Fibroblast of skin of left quadriceps (primary cell): ENCODE results near the gene UBC.
"Not testable (repeated sequence)": the region's sequence is repeated elsewhere in the genome, so short reads cannot be mapped to it uniquely, and the experiment has no call there.

Source experiments
- DNase-seq, 2 experiments: peaks; one replicate each; pipeline ENCODE4 v3.0.0-alpha.2; 2013; ENCODE audit warnings: low read depth in 2 of 2

Gene UBC

DNA sequence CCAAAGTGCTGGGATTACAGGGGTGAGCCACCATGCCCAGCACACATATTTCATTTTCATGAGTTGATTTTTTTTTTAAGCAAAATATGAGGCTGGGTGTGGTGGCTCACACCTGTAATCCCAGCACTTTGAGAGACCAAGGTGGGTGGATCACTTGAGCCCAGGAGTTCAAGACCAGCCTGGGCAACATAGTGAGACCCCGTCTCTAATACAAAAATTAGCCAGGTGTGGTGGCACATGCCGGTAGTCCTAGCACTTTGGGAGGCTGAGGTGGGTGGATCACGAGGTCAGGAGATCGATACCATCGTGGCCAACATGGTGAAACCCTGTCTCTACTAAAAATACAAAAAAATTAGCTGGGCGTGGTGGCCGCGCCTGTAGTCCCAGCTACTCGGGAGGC lies 17.1 kb upstream of the UBC start:
- DNase-seq: not testable (repeated sequence)

DNA sequence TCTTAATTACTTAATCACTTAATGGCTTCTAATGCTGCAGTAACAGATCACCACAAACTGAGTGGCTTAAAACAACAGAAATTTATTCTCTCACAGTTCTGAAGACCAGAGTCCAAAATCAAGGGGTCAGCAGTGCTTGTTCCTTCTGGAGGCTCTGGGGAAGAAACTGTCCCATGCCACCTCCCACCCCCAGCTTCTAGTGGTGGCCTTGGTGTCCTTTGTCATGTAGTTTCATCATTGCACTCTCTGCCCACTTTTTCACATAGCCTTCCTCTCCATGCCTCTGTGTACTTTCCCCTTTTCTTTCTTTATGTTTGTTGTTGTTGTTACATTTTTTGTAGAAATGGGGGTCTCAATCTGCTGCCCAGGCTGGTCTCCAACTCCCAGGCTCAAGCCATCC lies 16.1 kb upstream of the UBC start:
- DNase-seq: no peak

DNA sequence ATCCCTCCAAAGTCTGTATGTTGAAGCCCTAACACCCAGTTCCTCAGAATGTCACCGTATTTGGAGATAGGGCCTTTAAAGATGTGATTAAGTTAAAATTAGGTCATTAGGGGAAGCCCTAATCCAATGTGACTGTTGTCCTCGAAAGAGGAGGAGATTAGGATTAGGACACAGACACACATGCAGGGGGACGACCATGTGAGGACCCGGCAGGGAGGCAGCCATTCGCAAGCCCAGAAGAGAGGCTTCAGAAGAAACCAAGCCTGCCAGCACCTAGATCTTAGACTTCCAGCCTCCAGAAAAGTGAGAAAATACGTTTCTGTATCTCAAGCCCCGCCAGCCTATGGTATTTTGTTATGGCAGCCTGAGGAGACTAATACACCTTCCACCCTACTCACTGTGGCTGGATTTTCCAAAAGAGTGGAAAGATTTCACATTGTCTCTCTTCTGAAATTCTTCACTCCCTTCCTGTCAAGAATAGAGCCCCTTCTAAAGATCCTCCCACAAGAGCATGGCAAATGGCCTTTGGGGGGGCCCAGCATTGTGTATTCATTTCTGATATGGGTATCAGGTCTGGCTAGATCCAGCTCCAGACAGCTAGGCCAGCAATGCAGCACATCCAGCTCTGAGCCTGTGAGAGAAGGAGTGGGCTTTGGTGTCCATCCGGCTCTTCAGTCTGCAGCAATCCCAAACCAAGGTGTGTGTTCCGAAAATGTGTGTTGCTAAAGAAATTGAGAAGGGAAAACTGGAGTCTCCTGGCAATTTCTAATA lies 15.4 kb upstream of the UBC start:
- DNase-seq: no peak

DNA sequence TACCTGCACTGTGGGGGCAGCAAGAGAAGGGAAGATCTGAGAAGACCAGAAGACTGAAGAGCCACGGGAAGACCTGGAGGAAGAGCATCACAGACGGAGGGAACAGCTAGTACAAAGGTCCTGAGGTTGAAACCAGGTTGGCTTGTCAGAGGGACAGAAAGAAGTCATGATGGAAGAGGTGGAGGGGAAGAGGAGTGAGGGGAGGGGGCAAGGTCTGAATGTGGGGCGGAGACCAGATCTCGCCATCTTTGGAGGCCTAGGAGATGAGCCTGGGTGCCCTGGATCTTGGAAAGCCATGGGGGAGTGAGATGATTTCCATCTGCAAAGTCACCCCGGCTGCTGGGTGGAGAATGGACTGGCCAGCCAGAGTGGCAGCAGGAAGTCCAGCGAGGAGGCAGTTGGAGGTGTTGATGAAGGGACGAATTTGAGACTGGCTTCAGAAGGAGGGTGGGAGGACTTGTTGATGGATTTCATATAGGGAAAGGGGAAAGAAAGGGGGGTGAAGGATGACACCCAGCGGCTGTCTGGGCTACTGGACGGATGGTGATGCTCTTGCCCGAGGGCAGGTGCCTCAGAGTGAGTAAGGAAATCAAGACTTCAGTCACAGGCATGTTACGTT lies 14.6 kb upstream of the UBC start:
- no peak for DNase-seq

DNA sequence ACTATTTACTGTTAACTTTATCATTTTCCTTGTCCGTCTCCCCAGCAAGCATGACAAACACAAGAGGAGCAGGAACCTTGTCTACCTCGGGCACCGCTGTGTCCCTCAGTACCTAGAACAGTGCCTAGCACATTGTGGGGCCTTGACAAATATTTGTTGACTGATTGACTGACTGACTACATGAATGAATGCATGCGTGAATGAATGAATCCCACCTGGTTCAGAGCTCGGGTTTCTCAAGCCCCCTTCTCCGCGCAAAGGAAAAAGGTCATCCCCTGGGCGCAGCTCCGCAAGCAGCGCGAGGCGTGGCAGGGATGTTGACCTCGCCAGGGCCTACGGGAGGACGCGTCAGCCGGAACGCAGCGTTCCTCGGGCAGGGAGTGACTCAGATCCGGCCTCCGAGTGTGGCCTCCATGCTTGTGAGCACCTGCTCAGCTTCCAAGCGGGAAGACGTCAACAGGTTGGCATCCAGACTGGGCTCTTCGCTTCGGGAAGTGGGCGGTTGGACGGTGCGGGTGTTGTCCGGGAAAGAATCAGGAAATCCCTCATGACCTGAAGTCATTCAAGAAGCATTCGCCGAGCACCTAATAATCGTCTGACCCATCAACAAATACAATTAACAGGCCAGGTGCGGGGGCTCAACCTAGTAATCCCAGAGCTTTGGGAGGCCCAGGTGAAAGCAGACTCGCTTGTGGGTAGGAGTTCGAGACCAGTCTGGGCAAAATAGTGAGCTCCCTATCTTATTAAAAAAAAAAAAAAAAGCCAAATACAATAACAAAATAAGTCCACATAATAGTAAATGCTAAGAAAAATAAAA lies 13.9 kb upstream of the UBC start:
- DNase-seq: peak in 1 of 2 experiments; percentile 44

DNA sequence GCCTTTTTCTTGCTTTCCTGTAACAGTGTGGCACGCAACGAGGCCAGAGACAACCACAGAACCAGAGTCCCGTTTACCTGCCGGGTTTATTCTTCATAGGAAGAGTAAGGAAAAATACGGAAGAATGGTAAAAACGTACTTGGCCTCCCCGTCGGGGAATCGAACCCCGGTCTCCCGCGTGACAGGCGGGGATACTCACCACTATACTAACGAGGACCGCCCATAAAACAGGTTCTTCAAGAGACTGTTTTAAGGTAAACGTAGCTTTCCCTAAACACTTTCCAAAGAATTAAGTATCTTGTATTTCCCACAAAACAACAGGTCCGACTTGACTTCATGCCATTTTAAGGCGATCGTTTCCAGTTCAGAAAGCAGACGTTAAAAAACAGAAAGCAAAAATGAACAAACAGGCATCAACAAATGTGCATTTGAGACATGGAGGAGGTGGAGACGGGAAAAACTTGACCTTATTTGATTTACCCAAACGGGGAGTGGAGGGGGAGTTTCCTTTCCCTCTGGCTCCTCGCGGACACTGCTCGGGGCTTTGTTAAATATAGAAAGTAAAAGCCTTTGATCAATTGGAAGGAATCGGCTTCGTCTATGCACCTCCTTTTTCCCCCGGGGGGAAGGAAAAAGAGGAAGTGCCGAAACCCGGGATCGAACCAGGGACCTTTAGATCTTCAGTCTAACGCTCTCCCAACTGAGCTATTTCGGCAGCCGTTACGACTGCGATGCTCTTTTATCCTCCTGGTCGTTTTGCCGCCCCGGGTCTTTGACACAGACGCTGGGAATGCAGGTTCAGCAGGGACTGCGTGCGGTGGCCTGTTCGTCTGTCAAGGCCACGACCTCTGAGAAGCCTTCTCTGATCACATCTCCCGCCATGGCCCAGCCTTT lies 13.0 kb upstream of the UBC start:
- peak in 1 of 2 experiments; percentile 67 for DNase-seq

DNA sequence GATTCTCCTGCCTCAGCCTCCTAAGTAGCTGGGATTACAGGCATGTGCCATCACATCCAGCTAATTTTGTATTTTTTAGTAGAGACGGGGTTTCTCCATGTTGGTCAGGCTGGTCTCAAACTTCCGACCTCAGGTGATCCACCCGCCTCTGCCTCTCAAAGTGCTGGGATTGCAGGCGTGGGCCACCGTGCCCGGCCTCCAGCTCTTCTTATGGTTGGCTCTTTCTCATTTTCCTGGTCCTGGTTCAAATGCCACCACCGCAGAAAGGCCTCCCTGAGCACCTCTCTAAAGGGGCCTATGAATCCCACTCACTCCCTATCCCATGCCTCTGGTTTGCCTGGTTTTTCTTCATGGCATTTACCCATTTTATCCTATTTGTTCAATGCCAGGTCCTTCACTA lies 11.3 kb upstream of the UBC start:
- not testable (repeated sequence) for DNase-seq

DNA sequence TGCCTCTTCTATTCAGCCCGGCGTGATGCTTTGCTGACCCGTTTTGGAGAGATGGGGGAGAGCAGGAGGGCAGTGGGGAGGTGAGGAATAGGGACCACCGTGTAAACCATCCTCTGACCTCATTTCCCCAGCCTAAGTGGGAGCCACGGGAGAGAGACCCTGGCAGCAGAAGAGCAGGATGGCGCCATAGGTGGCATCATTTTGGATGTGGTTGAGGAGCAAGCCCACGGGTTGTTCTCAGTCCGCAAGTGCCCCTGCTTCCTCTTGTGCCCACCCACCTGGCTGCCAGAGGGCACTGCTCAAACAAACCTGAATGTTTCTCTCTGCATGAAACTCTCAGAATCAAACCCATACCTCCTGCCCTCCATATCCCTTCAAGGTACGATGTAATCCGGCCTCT lies 10.7 kb upstream of the UBC start:
- no peak for DNase-seq

DNA sequence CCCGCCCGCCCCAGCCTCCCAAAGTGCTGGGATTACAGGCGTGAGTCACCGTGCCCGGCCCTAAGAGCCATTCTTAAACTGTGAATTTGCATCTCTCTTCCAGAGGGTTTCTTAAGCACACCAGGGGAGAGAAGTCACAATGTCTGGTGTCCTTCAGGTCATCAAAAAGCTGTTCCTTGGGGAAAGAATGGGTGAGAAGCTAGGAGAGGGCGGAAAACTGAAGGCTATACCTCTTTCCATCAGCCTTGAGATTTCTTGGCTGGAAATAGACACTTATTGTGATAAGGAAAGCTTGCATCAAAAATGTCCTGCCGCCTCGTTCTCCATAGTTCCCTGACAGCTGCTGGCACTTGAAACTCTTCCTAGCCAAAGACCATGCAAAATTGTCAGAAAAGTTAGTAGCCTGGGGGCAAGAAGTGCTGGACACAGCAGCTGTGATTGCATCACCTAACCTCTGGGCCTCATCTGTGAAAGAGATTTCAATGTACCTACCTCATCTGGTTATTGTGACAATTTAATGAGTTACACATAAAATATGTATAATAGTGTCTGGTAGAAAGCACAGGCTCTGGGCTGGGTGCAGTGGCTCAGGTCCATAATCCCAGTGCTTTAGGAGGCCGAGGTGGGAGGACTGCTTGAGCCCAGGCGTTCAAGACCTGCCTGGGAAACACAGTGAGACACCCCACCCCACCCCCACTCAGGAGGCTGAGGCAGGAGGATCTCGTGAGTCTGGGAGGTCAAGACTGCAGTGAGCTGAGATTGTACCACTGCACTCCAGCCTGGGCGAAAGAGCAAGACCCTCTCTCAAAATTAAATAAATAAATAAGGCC lies 9.7 kb upstream of the UBC start:
- peak in 1 of 2 experiments; percentile 36 for DNase-seq

DNA sequence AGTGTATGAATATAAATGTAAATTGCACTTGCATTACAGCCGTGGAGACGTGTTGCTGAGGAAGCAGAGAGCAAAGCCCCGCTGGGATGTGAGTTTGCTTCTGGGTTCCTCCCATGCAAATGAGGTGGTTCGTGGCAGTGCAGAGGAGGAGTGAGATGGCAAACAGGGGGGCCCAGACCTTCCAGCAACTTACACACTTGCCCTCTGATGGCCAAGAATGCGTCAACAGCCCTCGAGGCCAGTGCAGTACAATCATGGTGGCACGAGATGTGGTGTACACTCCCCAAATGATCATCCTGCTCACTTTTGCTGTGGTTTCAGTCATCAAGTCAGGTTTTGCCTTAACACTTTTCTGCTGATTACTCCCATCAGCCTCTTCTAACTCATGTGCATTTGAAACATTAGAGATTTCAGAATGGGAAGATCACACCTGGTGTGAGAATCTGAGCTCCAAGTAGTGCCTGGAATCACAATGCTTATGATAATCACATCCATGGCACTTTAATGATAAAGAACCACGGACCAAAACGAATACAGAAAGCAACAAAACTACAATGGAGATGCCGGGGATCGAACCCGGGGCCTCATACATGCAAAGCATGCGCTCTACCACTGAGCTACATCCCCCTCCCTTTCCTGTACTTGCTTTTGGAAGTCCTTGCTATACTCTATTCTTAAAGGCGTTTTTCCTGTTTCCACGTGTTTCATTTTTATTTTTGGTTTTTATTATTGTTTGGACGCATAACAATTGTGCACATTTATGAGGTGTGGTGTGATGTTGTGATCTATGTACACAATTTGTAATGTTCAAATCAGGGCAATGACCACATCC lies 7.0 kb upstream of the UBC start:
- DNase-seq: peak in 1 of 2 experiments; percentile 32

DNA sequence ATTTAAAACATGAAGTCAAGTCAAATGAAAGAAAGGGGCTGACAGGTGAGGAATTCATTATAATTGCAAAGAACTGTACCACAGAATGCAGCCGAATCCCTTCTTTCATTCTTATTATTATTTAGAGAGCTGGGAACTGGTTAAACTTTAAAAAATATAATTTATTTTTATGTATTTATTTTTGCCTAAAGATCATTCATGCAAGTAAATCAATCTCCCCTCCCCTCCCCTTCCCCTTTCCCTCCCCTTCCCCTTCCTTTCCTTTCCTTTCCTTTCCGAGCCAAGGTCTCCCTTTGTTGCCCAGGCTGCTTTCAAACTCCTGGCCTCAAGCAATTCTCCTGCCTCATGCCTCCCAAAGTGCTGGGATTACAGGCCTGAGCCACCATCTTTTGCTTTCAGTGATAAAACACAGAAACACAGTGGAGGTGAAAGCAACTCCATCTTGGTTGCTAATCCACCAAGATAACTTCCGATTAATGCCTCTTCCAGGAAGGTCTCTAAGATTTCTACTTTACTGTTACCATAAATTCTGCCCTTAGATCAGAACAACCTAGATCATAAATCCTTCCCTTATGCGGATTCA lies 6.0 kb upstream of the UBC start:
- no peak for DNase-seq

DNA sequence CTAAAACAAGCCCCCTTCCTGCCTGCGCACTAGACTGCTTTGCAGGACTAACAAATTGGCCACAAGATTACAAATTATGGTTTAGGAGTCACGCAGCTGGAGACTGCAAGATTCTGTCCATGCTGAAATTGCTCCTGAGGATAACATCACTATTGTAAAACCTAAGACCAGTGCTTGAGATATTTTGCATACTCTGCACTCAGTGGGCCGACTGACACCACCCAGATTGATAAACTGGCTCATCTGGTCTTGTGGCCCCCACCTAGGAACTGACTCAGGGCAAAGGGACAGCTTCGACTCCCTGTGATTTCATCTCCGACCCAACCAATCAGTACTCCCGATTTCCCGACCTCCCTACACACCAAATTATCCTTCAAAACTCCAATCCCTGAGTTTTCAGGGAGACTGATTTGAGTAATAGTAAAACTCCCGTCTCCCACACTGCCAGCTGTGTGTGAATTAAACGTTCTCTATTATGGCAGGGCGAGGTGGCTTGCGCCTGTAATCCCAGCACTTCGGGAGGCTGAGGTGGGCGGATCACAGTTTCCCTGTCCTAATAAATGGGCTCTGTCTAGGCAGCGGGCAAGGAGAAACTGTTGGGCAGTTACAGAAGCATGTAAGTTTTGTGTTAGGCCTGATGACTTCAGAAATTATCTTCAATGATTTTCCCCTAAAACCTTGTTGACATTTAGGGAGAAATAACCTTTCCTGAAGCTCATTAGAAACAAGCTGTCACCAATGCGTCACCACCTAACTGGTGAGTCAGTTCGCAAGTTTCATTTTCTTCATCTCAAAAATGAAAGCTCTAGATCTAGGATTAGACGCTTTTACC lies 5.3 kb upstream of the UBC start:
- no peak for DNase-seq

DNA sequence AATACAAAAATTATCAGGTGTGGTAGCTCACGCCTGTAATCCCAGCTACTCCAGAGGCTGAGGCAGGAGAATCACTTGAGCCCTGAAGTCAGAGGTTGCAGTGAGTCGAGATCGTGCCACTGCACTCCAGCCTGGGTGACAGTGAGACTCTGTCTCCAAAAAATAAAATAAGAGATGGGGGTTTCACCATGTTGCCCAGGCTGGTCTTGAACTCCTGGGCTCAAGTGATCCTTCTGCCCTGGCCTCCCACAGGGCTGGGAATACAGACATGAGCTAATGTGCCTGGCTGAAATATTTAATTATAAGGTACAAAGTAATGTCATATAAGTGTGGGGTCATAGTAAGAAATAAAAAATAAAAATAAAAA lies 4.2 kb upstream of the UBC start:
- not testable (repeated sequence) for DNase-seq

DNA sequence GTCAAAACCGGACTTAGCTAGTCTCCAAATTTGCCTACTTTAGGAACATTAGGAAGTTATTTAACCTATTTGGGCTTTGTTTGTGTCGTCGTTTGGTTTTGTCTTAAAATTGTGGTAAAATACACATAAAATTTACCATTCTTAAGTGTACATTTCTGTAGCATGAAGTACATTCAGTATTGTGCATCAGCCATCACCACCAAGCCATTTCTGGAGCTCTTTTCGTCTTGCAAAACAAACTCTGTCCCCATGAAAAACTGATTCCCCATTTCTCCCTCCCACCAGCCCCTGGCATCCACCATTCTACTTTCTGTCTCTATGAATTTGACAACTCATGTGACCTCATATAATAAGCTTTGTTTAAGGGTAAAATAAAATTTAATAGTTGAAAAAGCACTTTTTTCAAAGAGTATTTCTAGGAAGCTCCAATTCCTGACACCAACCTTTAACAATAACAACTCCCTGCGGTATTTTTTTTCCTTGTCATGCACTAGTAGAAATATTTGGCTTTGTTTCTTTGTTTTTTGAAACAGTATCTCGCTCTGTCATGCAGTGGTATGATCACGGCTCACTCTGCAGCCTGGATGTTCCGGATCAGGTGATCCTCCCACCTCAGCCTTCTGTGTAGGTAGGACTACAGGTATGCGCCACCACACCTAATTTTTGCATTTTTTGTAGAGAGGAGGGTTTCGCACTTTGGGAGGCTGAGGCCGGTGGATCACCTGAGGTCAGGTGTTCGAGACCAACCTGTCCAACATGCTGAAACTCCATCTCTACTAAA lies 3.6 kb upstream of the UBC start:
- no peak for DNase-seq

DNA sequence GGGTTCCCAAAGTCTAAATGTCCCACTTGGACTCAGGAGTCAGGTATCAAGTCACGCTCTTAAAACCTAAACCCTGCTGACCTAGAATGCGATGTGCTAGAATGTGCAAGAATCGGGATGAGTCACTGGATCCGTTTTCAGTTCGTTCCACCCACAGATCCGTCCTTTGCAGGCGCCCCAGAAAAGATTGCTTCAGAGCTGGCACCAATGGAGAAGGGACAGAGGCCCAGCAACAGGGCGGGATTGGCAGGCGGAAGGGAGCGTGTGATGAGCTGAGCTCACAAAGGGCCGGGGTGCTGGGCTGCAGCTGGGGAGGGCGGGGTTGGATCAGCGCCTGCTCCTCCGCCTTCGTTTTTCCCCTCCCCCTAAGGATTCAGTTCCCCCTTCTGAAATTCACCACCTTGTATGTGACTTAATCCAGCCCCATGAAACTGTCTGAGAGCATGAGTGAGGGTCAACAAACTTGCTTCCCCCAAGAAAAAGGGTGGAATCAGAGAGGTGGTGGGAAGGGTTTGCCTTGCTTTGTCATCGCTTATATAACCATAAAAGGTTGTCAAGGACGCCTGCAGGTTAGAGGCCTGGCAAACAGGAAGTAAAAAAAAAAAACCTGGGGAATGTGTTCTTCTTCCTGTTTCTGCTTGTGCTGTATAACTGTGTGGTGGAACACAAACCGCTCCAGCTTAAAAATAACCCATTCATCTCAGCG lies 2.8 kb upstream of the UBC start:
- DNase-seq: peak; percentile 99 to 100

DNA sequence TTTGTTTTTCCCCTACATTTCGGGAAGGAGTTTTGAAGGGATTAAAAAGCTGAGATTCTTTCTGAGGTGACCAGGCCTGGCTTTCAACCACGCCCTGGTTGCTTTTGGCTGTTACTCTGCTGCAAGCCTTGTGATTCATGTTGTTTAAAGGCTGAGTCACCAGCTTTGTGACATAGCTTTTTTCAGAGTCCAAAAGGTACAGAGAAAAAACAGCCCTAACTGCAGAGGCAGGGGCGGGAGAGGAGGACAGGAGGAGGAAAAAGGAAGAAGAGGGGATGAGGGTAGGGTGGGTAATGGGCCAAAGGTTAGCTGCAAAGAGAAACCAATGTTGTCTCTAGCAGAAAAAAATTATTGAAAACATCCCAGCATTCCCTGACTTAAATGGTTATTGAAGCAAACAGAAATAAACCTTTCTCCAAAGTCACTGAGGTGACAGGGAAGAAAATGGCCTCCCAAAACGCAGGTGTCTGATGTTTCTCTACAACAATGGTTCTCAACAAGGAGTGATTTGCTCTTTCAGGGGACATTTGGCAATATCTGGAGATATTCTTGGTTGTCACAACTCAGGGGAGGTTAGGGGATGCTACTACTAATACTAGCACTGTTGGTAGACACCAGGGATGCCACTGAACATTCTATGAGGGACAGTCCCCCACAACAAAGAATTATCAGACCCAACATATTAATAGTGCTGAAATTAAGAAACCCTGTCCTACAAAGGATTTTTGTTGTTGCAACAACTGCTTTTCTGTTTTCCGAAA lies 2.1 kb upstream of the UBC start:
- peak in 1 of 2 experiments; percentile 75 for DNase-seq
